GM23338 (cell line): ENCODE results near the gene REC8. TPM values are rescaled to one million over a fixed set of nuclear protein-coding genes. Genes with fewer than 3 reads are reported as not detected.

Experiments
- microRNA-seq: library from miRNA; unstranded; fragments of <30 nt; microRNA quantifications from one replicate; pipeline ENCODE4, GENCODE V29; 2017
- polyA plus RNA-seq: library from polyadenylated mRNA; unstranded; fragments of >200 nt; fragmentation: Nextera tagmentation; extraction: Ambion mirVana; gene quantifications from 2 replicates; pipeline ENCODE4 v1.2.1, GENCODE V29; 2016
- small RNA-seq: library from RNA; depleted of rRNA; stranded (forward); fragments of <200 nt; gene quantifications from one replicate; pipeline ENCODE3, GENCODE V24; 2014; ENCODE audit warnings: low replicate concordance
- total RNA-seq: library from RNA; depleted of rRNA; stranded (reverse); fragments of >200 nt; shearing (Covaris generic); gene quantifications from 2 replicates; pipeline ENCODE4 v1.2.3, GENCODE V29; 2014; rRNA removed

Gene REC8
- total and polyA plus RNA-seq, 2 experiments from 2014 or later, result 25.7 to 36.8 TPM

Small RNA genes within 50 kb of the gene (microRNA-seq; reads per million reads assigned to microRNA genes)
- gene MIR7703, result not detected

Small RNA genes within 50 kb of the gene (small RNA-seq; reads per million reads assigned to genes)
- gene AL136295.4 (not detected), gene CHMP4A (not detected), gene IPO4 (0.10 reads per million), gene IRF9 (not detected), gene MDP1 (not detected), gene RNA5SP383 (0.80 reads per million, percentile 53 among the genes with 10 or more reads in this experiment)

Other genes with a start within 250 kb of the REC8 start
Only the 30 nearest of the 32 such genes appear.
- gene DHRS4L2, start 183.2 kb upstream of the REC8 start, total RNA-seq, result 6.2 and 6.7 TPM in 2 replicates
- 12.9 and 14.3 TPM in 2 replicates for gene DHRS4L2, start 183.2 kb upstream of the REC8 start, polyA plus RNA-seq
- gene CARMIL3, start 120.1 kb upstream of the REC8 start, total RNA-seq, result 9.7 and 11.8 TPM in 2 replicates
- 3.7 and 3.8 TPM in 2 replicates for gene CARMIL3, start 120.1 kb upstream of the REC8 start, polyA plus RNA-seq
- gene CPNE6, start 100.5 kb upstream of the REC8 start, total RNA-seq, result not detected in 2 replicates
- 0.16 TPM in 1 of 2 replicates, not detected in the other for gene CPNE6, start 100.5 kb upstream of the REC8 start, polyA plus RNA-seq
- 103 and 112 TPM in 2 replicates for gene PCK2, start 77.8 kb upstream of the REC8 start, total RNA-seq
- gene PCK2, start 77.8 kb upstream of the REC8 start, polyA plus RNA-seq, result 53.5 and 57.9 TPM in 2 replicates
- 78.7 and 93.2 TPM in 2 replicates for gene DCAF11, start 57.3 kb upstream of the REC8 start, total RNA-seq
- 18.6 and 19.0 TPM in 2 replicates for gene DCAF11, start 57.3 kb upstream of the REC8 start, polyA plus RNA-seq
- 2.2 and 5.2 TPM in 2 replicates for gene NRL, start 57.1 kb upstream of the REC8 start, total RNA-seq
- gene NRL, start 57.1 kb upstream of the REC8 start, polyA plus RNA-seq, result 1.4 and 1.8 TPM in 2 replicates
- gene FITM1, start 41.4 kb upstream of the REC8 start, total RNA-seq, result not detected in 2 replicates
- 0.53 and 0.57 TPM in 2 replicates for gene FITM1, start 41.4 kb upstream of the REC8 start, polyA plus RNA-seq
- gene PSME1, start 35.9 kb upstream of the REC8 start, total RNA-seq, result 53.9 and 61.1 TPM in 2 replicates
- 215 and 220 TPM in 2 replicates for gene PSME1, start 35.9 kb upstream of the REC8 start, polyA plus RNA-seq
- 20.1 and 30.0 TPM in 2 replicates for gene EMC9, start 30.5 kb upstream of the REC8 start, total RNA-seq
- gene EMC9, start 30.5 kb upstream of the REC8 start, polyA plus RNA-seq, result 64.2 and 64.9 TPM in 2 replicates
- gene PSME2, start 25.5 kb upstream of the REC8 start, total RNA-seq, result 54.0 and 59.9 TPM in 2 replicates
- 246 and 259 TPM in 2 replicates for gene PSME2, start 25.5 kb upstream of the REC8 start, polyA plus RNA-seq
- 54.8 and 86.4 TPM in 2 replicates for gene RNF31, start 24.6 kb upstream of the REC8 start, total RNA-seq
- gene RNF31, start 24.6 kb upstream of the REC8 start, polyA plus RNA-seq, result 84.1 and 87.4 TPM in 2 replicates
- 8.2 and 9.2 TPM in 2 replicates for gene IRF9, start 10.8 kb upstream of the REC8 start, total RNA-seq
- gene IRF9, start 10.8 kb upstream of the REC8 start, polyA plus RNA-seq, result 8.4 and 11.1 TPM in 2 replicates
- 84.2 and 105 TPM in 2 replicates for gene IPO4, start 16.7 kb downstream of the REC8 start, total RNA-seq
- gene IPO4, start 16.7 kb downstream of the REC8 start, polyA plus RNA-seq, result 34.2 and 34.3 TPM in 2 replicates
- 25.6 and 27.5 TPM in 2 replicates for gene TM9SF1, start 23.4 kb downstream of the REC8 start, total RNA-seq
- gene TM9SF1, start 23.4 kb downstream of the REC8 start, polyA plus RNA-seq, result 10.7 and 12.6 TPM in 2 replicates
- gene TSSK4, start 33.6 kb downstream of the REC8 start, total RNA-seq, result 0.66 and 1.0 TPM in 2 replicates
- 0.70 and 0.84 TPM in 2 replicates for gene TSSK4, start 33.6 kb downstream of the REC8 start, polyA plus RNA-seq
- gene CHMP4A, start 41.4 kb downstream of the REC8 start, total RNA-seq, result 10.6 and 19.3 TPM in 2 replicates
- 30.1 and 36.9 TPM in 2 replicates for gene CHMP4A, start 41.4 kb downstream of the REC8 start, polyA plus RNA-seq
- gene MDP1, start 44.0 kb downstream of the REC8 start, total RNA-seq, result 9.6 and 9.8 TPM in 2 replicates
- gene MDP1, start 44.0 kb downstream of the REC8 start, polyA plus RNA-seq, result 24.7 and 31.1 TPM in 2 replicates
- 130 and 172 TPM in 2 replicates for gene NEDD8, start 60.3 kb downstream of the REC8 start, total RNA-seq
- 401 and 418 TPM in 2 replicates for gene NEDD8, start 60.3 kb downstream of the REC8 start, polyA plus RNA-seq
- gene GMPR2, start 60.8 kb downstream of the REC8 start, total RNA-seq, result 60.6 and 67.0 TPM in 2 replicates
- 70.6 TPM in 2 replicates for gene GMPR2, start 60.8 kb downstream of the REC8 start, polyA plus RNA-seq
- 24.6 and 36.0 TPM in 2 replicates for gene TINF2, start 70.5 kb downstream of the REC8 start, total RNA-seq
- 22.0 and 24.1 TPM in 2 replicates for gene TINF2, start 70.5 kb downstream of the REC8 start, polyA plus RNA-seq
- 0.39 and 0.63 TPM in 2 replicates for gene TGM1, start 91.1 kb downstream of the REC8 start, total RNA-seq
- 0.31 and 0.42 TPM in 2 replicates for gene TGM1, start 91.1 kb downstream of the REC8 start, polyA plus RNA-seq
- gene RABGGTA, start 99.5 kb downstream of the REC8 start, total RNA-seq, result 18.8 and 20.7 TPM in 2 replicates
- gene RABGGTA, start 99.5 kb downstream of the REC8 start, polyA plus RNA-seq, result 17.6 and 25.2 TPM in 2 replicates
- gene DHRS1, start 127.7 kb downstream of the REC8 start, total RNA-seq, result 15.4 and 22.7 TPM in 2 replicates
- gene DHRS1, start 127.7 kb downstream of the REC8 start, polyA plus RNA-seq, result 15.0 and 15.4 TPM in 2 replicates
- 32.4 and 32.8 TPM in 2 replicates for gene NOP9, start 127.8 kb downstream of the REC8 start, total RNA-seq
- gene NOP9, start 127.8 kb downstream of the REC8 start, polyA plus RNA-seq, result 7.9 and 8.2 TPM in 2 replicates
- 4.6 and 8.9 TPM in 2 replicates for gene CIDEB, start 135.9 kb downstream of the REC8 start, total RNA-seq
- 3.4 and 5.0 TPM in 2 replicates for gene CIDEB, start 135.9 kb downstream of the REC8 start, polyA plus RNA-seq
- gene LTB4R2, start 138.1 kb downstream of the REC8 start, total RNA-seq, result 6.4 and 12.6 TPM in 2 replicates
- 0.40 and 0.47 TPM in 2 replicates for gene LTB4R2, start 138.1 kb downstream of the REC8 start, polyA plus RNA-seq
- 4.7 and 7.9 TPM in 2 replicates for gene LTB4R, start 139.4 kb downstream of the REC8 start, total RNA-seq
- gene LTB4R, start 139.4 kb downstream of the REC8 start, polyA plus RNA-seq, result 2.1 TPM in 2 replicates
- 0.10 and 1.5 TPM in 2 replicates for gene ADCY4, start 163.0 kb downstream of the REC8 start, total RNA-seq
- gene ADCY4, start 163.0 kb downstream of the REC8 start, polyA plus RNA-seq, result 0.40 and 0.68 TPM in 2 replicates
- gene RIPK3, start 167.9 kb downstream of the REC8 start, total RNA-seq, result 0.16 and 1.5 TPM in 2 replicates
- 0.31 and 0.32 TPM in 2 replicates for gene RIPK3, start 167.9 kb downstream of the REC8 start, polyA plus RNA-seq
- 20.7 and 26.6 TPM in 2 replicates for gene NFATC4, start 196.1 kb downstream of the REC8 start, total RNA-seq
- 16.7 and 20.9 TPM in 2 replicates for gene NFATC4, start 196.1 kb downstream of the REC8 start, polyA plus RNA-seq